Measurements from ENCODE around the gene ZBTB7A. TPM values are rescaled to one million over a fixed set of nuclear protein-coding genes. Genes with fewer than 3 reads are reported as not detected.
A peak's percentile ranks its signal among the peaks of the same experiment; 100 is the strongest.

ZBTB7A gene
- total RNA-seq, 1 experiment from 2014 or later = 15.9 TPM

GRCh38 chr19:4068047-4068966 lies 1.6 kb upstream of the ZBTB7A start:
- H3K9me3 ChIP-seq (replicated peaks) = no peaks in the 10 kb centered on the region
- H3K36me3 ChIP-seq = peaks cover 21% of the 10 kb centered on the region
- H3K27ac ChIP-seq = no peak overlapping the region
- 0 out of 2 replicates have a peak, but pooled peaks cover 4% of the 10 kb centered on the region for H3K27me3 ChIP-seq (replicated peaks)
- H3K4me1 ChIP-seq (replicated peaks) = peaks cover 17% of the 10 kb centered on the region
- no peak for DNase-seq (ENCODE audit: low read depth in 1 of 2, low spot score in 2 of 2)
- H3K4me3 ChIP-seq = peak overlapping the region; percentile 95

- H3K27me3 ChIP-seq (replicated peaks) = 0 out of 2 replicates have a peak, but pooled peaks cover 4% of the 10 kb centered on the region
Measured at GRCh38 chr19:4067396-4068046, 822 bp upstream of the ZBTB7A start.

GRCh38 chr19:4066176-4066606 lies 508 bp downstream of the ZBTB7A start:
- Histone ChIP-seq H3K9me3 (replicated peaks) (no peaks in the 10 kb centered on the region), H3K27me3 (replicated peaks) (0 out of 2 replicates have a peak, but pooled peaks cover 4% of the 10 kb centered on the region), H3K4me1 (replicated peaks) (peaks cover 18% of the 10 kb centered on the region), H3K36me3 (peaks cover 41% of the 10 kb centered on the region), H3K27ac (peak overlapping the region; percentile 42; the same call in 1 of the 2 replicates), H3K4me3 (peak overlapping the region; percentile 95)
- DNase-seq (ENCODE audit: low read depth in 1 of 2, low spot score in 2 of 2) = no peak

More at GRCh38 chr19:4067396-4068046, 822 bp upstream of the ZBTB7A start:
- Histone ChIP-seq H3K36me3 (peaks cover 29% of the 10 kb centered on the region), H3K4me1 (replicated peaks) (peaks cover 18% of the 10 kb centered on the region), H3K4me3 (peak overlapping the region; percentile 95), H3K9me3 (replicated peaks) (no peaks in the 10 kb centered on the region), H3K27ac (no peak overlapping the region)
- peak in 1 of 2 experiments; percentile 41 for DNase-seq (ENCODE audit: low read depth in 1 of 2, low spot score in 2 of 2)

GRCh38 chr19:4065430-4066175 lies 1.1 kb downstream of the ZBTB7A start:
- H3K27ac ChIP-seq = no peak overlapping the region; the same call in 1 of the 2 replicates

GRCh38 chr19:4064496-4065260 lies 2.0 kb downstream of the ZBTB7A start:
- Histone ChIP-seq H3K27ac (peak overlapping the region; percentile 84), H3K36me3 (peaks cover 51% of the 10 kb centered on the region), H3K4me3 (peak overlapping the region; percentile 89), H3K27me3 (replicated peaks) (0 out of 2 replicates have a peak, but pooled peaks cover 4% of the 10 kb centered on the region), H3K4me1 (replicated peaks) (peaks cover 20% of the 10 kb centered on the region), H3K9me3 (replicated peaks) (no peaks in the 10 kb centered on the region)
- peak; percentile 40 to 58 for DNase-seq (ENCODE audit: low read depth in 1 of 2, low spot score in 2 of 2)

More at GRCh38 chr19:4065430-4066175, 1.1 kb downstream of the ZBTB7A start:
- DNase-seq (ENCODE audit: low read depth in 1 of 2, low spot score in 2 of 2) = peak; percentile 85 to 97
- Histone ChIP-seq H3K27me3 (replicated peaks) (0 out of 2 replicates have a peak, but pooled peaks cover 4% of the 10 kb centered on the region), H3K4me3 (peak overlapping the region; percentile 89), H3K9me3 (replicated peaks) (no peaks in the 10 kb centered on the region), H3K4me1 (replicated peaks) (peaks cover 18% of the 10 kb centered on the region), H3K36me3 (peaks cover 42% of the 10 kb centered on the region)

- Histone ChIP-seq H3K4me3 (peak overlapping the region; percentile 89), H3K4me1 (replicated peaks) (peaks cover 25% of the 10 kb centered on the region), H3K36me3 (peaks cover 55% of the 10 kb centered on the region), H3K27me3 (replicated peaks) (0 out of 2 replicates have a peak, but pooled peaks cover 4% of the 10 kb centered on the region), H3K27ac (peak overlapping the region; percentile 84), H3K9me3 (replicated peaks) (no peaks in the 10 kb centered on the region)
- no peak for DNase-seq (ENCODE audit: low read depth in 1 of 2, low spot score in 2 of 2)
Measured at GRCh38 chr19:4064149-4064495, 2.6 kb downstream of the ZBTB7A start.

GRCh38 chr19:4063369-4064148 lies 3.1 kb downstream of the ZBTB7A start:
- Histone ChIP-seq H3K27ac (no peak overlapping the region), H3K4me3 (peak overlapping the region; percentile 89), H3K9me3 (replicated peaks) (no peaks in the 10 kb centered on the region), H3K27me3 (replicated peaks) (0 out of 2 replicates have a peak, but pooled peaks cover 4% of the 10 kb centered on the region), H3K4me1 (replicated peaks) (peaks cover 31% of the 10 kb centered on the region), H3K36me3 (peaks cover 61% of the 10 kb centered on the region)
- DNase-seq (ENCODE audit: low read depth in 1 of 2, low spot score in 2 of 2) = no peak

GRCh38 chr19:4062419-4063368 lies 4.0 kb downstream of the ZBTB7A start:
- Histone ChIP-seq H3K36me3 (peaks cover 61% of the 10 kb centered on the region), H3K4me1 (replicated peaks) (peaks cover 39% of the 10 kb centered on the region), H3K4me3 (no peak overlapping the region), H3K27ac (no peak overlapping the region), H3K27me3 (replicated peaks) (no peaks in the 10 kb centered on the region), H3K9me3 (replicated peaks) (no peaks in the 10 kb centered on the region)
- DNase-seq (ENCODE audit: low read depth in 1 of 2, low spot score in 2 of 2) = no peak

- Histone ChIP-seq H3K9me3 (replicated peaks) (no peaks in the 10 kb centered on the region), H3K36me3 (peaks cover 65% of the 10 kb centered on the region), H3K27ac (no peak overlapping the region), H3K27me3 (replicated peaks) (no peaks in the 10 kb centered on the region), H3K4me3 (no peak overlapping the region), H3K4me1 (replicated peaks) (peaks cover 39% of the 10 kb centered on the region)
- peak in 1 of 2 experiments; percentile 46 for DNase-seq (ENCODE audit: low read depth in 1 of 2, low spot score in 2 of 2)
Measured at GRCh38 chr19:4061683-4062418, 4.8 kb downstream of the ZBTB7A start.

GRCh38 chr19:4061178-4061682 lies 5.5 kb downstream of the ZBTB7A start:
- Histone ChIP-seq H3K27ac (no peak overlapping the region), H3K9me3 (replicated peaks) (no peaks in the 10 kb centered on the region), H3K4me3 (no peak overlapping the region), H3K36me3 (peaks cover 65% of the 10 kb centered on the region), H3K27me3 (replicated peaks) (no peaks in the 10 kb centered on the region), H3K4me1 (replicated peaks) (peaks cover 39% of the 10 kb centered on the region)
- DNase-seq (ENCODE audit: low read depth in 1 of 2, low spot score in 2 of 2) = peak in 1 of 2 experiments; percentile 44
